ENCODE results near the gene BTRC.

Gene BTRC

GRCh38 chr10:101511938-101512337 is 158.0 kb downstream of the BTRC start:
- H3K4me1 ChIP-seq (ENCODE audit: insufficient read depth, low read length): no peaks in the 10 kb centered on the region

GRCh38 chr10:101512738-101513137 is 158.8 kb downstream of the BTRC start:
- Histone ChIP-seq H3K4me1 (ENCODE audit: insufficient read depth, low read length) (no peaks in the 10 kb centered on the region), H3K9me3 (ENCODE audit: control insufficient read depth, insufficient read depth, low read length) (peaks cover 3% of the 10 kb centered on the region; the same call in 1 of the 2 replicates), H3K9ac (ENCODE audit: low read depth, low read length) (no peak overlapping the region), H3K36me3 (ENCODE audit: insufficient read depth, low read length) (no peaks in the 10 kb centered on the region)

More at GRCh38 chr10:101511938-101512337, 158.0 kb downstream of the BTRC start:
- peaks cover 3% of the 10 kb centered on the region; the same call in 1 of the 2 replicates for H3K9me3 ChIP-seq (ENCODE audit: control insufficient read depth, insufficient read depth, low read length)
- no peaks in the 10 kb centered on the region for H3K36me3 ChIP-seq (ENCODE audit: insufficient read depth, low read length)
- no peak overlapping the region for H3K9ac ChIP-seq (ENCODE audit: low read depth, low read length)

GRCh38 chr10:101513733-101514132 is 159.8 kb downstream of the BTRC start:
- Histone ChIP-seq H3K9me3 (ENCODE audit: control insufficient read depth, insufficient read depth, low read length) (peaks cover 3% of the 10 kb centered on the region; the same call in 1 of the 2 replicates), H3K9ac (ENCODE audit: low read depth, low read length) (no peak overlapping the region), H3K36me3 (ENCODE audit: insufficient read depth, low read length) (no peaks in the 10 kb centered on the region), H3K4me1 (ENCODE audit: insufficient read depth, low read length) (no peaks in the 10 kb centered on the region)

GRCh38 chr10:101525848-101526247 is 171.9 kb downstream of the BTRC start:
- Histone ChIP-seq H3K9me3 (ENCODE audit: control insufficient read depth, insufficient read depth, low read length) (no peaks in the 10 kb centered on the region), H3K4me1 (ENCODE audit: insufficient read depth, low read length) (peaks cover 14% of the 10 kb centered on the region; the same call in 1 of the 2 replicates), H3K9ac (ENCODE audit: low read depth, low read length) (no peak overlapping the region), H3K36me3 (ENCODE audit: insufficient read depth, low read length) (no peaks in the 10 kb centered on the region; the same call in 1 of the 2 replicates)

GRCh38 chr10:101529207-101529606 is 175.2 kb downstream of the BTRC start:
- H3K36me3 ChIP-seq (ENCODE audit: insufficient read depth, low read length): no peaks in the 10 kb centered on the region; the same call in 1 of the 2 replicates
- H3K9me3 ChIP-seq (ENCODE audit: control insufficient read depth, insufficient read depth, low read length): no peaks in the 10 kb centered on the region
- peaks cover 14% of the 10 kb centered on the region; the same call in 1 of the 2 replicates for H3K4me1 ChIP-seq (ENCODE audit: insufficient read depth, low read length)
- H3K9ac ChIP-seq (ENCODE audit: low read depth, low read length): no peak overlapping the region

- Histone ChIP-seq H3K4me1 (ENCODE audit: insufficient read depth, low read length) (peaks cover 14% of the 10 kb centered on the region; the same call in 1 of the 2 replicates), H3K36me3 (ENCODE audit: insufficient read depth, low read length) (no peaks in the 10 kb centered on the region; the same call in 1 of the 2 replicates), H3K9ac (ENCODE audit: low read depth, low read length) (no peak overlapping the region), H3K9me3 (ENCODE audit: control insufficient read depth, insufficient read depth, low read length) (no peaks in the 10 kb centered on the region)
Observed at GRCh38 chr10:101529725-101530553, 176.0 kb downstream of the BTRC start.

- H3K36me3 ChIP-seq (ENCODE audit: insufficient read depth, low read length): no peaks in the 10 kb centered on the region
- H3K9ac ChIP-seq (ENCODE audit: low read depth, low read length): no peak overlapping the region
- no peaks in the 10 kb centered on the region for H3K4me1 ChIP-seq (ENCODE audit: insufficient read depth, low read length)
- H3K9me3 ChIP-seq (ENCODE audit: control insufficient read depth, insufficient read depth, low read length): no peaks in the 10 kb centered on the region
Observed at GRCh38 chr10:101535949-101536348, 182.0 kb downstream of the BTRC start.

- Histone ChIP-seq H3K9me3 (ENCODE audit: control insufficient read depth, insufficient read depth, low read length) (no peaks in the 10 kb centered on the region), H3K36me3 (ENCODE audit: insufficient read depth, low read length) (no peaks in the 10 kb centered on the region), H3K9ac (ENCODE audit: low read depth, low read length) (no peak overlapping the region), H3K4me1 (ENCODE audit: insufficient read depth, low read length) (no peaks in the 10 kb centered on the region)
Observed at GRCh38 chr10:101536800-101537199, 182.8 kb downstream of the BTRC start.

- no peaks in the 10 kb centered on the region for H3K36me3 ChIP-seq (ENCODE audit: insufficient read depth, low read length)
- no peaks in the 10 kb centered on the region for H3K4me1 ChIP-seq (ENCODE audit: insufficient read depth, low read length)
- no peak overlapping the region for H3K9ac ChIP-seq (ENCODE audit: low read depth, low read length)
- no peaks in the 10 kb centered on the region; the same call in 1 of the 2 replicates for H3K9me3 ChIP-seq (ENCODE audit: control insufficient read depth, insufficient read depth, low read length)
Observed at GRCh38 chr10:101538446-101538845, 184.5 kb downstream of the BTRC start.

GRCh38 chr10:101545898-101546297 is 191.9 kb downstream of the BTRC start:
- H3K36me3 ChIP-seq (ENCODE audit: insufficient read depth, low read length): no peaks in the 10 kb centered on the region
- H3K9me3 ChIP-seq (ENCODE audit: control insufficient read depth, insufficient read depth, low read length): no peaks in the 10 kb centered on the region; the same call in 1 of the 2 replicates
- H3K4me1 ChIP-seq (ENCODE audit: insufficient read depth, low read length): no peaks in the 10 kb centered on the region
- no peak overlapping the region for H3K9ac ChIP-seq (ENCODE audit: low read depth, low read length)

GRCh38 chr10:101550965-101551364 is 197.0 kb downstream of the BTRC start:
- no peaks in the 10 kb centered on the region for H3K4me1 ChIP-seq (ENCODE audit: insufficient read depth, low read length)

GRCh38 chr10:101552442-101552841 is 198.5 kb downstream of the BTRC start:
- Histone ChIP-seq H3K9me3 (ENCODE audit: control insufficient read depth, insufficient read depth, low read length) (no peaks in the 10 kb centered on the region), H3K36me3 (ENCODE audit: insufficient read depth, low read length) (no peaks in the 10 kb centered on the region), H3K9ac (ENCODE audit: low read depth, low read length) (no peak overlapping the region), H3K4me1 (ENCODE audit: insufficient read depth, low read length) (no peaks in the 10 kb centered on the region)

More at GRCh38 chr10:101550965-101551364, 197.0 kb downstream of the BTRC start:
- H3K9ac ChIP-seq (ENCODE audit: low read depth, low read length): no peak overlapping the region
- H3K36me3 ChIP-seq (ENCODE audit: insufficient read depth, low read length): no peaks in the 10 kb centered on the region
- no peaks in the 10 kb centered on the region for H3K9me3 ChIP-seq (ENCODE audit: control insufficient read depth, insufficient read depth, low read length)

- no peak overlapping the region for H3K9ac ChIP-seq (ENCODE audit: low read depth, low read length)
- no peaks in the 10 kb centered on the region for H3K4me1 ChIP-seq (ENCODE audit: insufficient read depth, low read length)
- H3K36me3 ChIP-seq (ENCODE audit: insufficient read depth, low read length): no peaks in the 10 kb centered on the region
- no peaks in the 10 kb centered on the region for H3K9me3 ChIP-seq (ENCODE audit: control insufficient read depth, insufficient read depth, low read length)
Observed at GRCh38 chr10:101557541-101557940, 203.6 kb downstream of the BTRC start.

GRCh38 chr10:101558204-101558603 is 204.2 kb downstream of the BTRC start:
- no peak overlapping the region for H3K9ac ChIP-seq (ENCODE audit: low read depth, low read length)
- no peaks in the 10 kb centered on the region for H3K9me3 ChIP-seq (ENCODE audit: control insufficient read depth, insufficient read depth, low read length)
- no peaks in the 10 kb centered on the region for H3K4me1 ChIP-seq (ENCODE audit: insufficient read depth, low read length)
- H3K36me3 ChIP-seq (ENCODE audit: insufficient read depth, low read length): no peaks in the 10 kb centered on the region

Data from ES-I3 (cell line).